ENCODE data around the gene CASP12.

Gene CASP12

GRCh38 chr11:104891135-104891534, 7.1 kb downstream of the CASP12 start:
- DNase-seq (ENCODE audit: low read depth) = no peak

GRCh38 chr11:104883342-104883741, 14.9 kb downstream of the CASP12 start:
- no peak for DNase-seq (ENCODE audit: low read depth)

- no peak for DNase-seq (ENCODE audit: low read depth)
Measured at GRCh38 chr11:104881117-104881794, 17.0 kb downstream of the CASP12 start.

- DNase-seq (ENCODE audit: low read depth) = no peak
Measured at GRCh38 chr11:104879514-104880190, 18.6 kb downstream of the CASP12 start.

GRCh38 chr11:104876861-104877431, 21.3 kb downstream of the CASP12 start:
- DNase-seq (ENCODE audit: low read depth) = no peak

GRCh38 chr11:104876324-104876723, 21.9 kb downstream of the CASP12 start:
- no peak for DNase-seq (ENCODE audit: low read depth)

GRCh38 chr11:104873252-104873651, 25.0 kb downstream of the CASP12 start:
- no peak for DNase-seq (ENCODE audit: low read depth)

GRCh38 chr11:104872393-104872792, 25.9 kb downstream of the CASP12 start:
- DNase-seq (ENCODE audit: low read depth) = no peak

GRCh38 chr11:104870910-104871309, 27.4 kb downstream of the CASP12 start:
- DNase-seq (ENCODE audit: low read depth) = no peak

- DNase-seq (ENCODE audit: low read depth) = no peak
Measured at GRCh38 chr11:104866815-104867214, 31.4 kb downstream of the CASP12 start.

- DNase-seq (ENCODE audit: low read depth) = no peak
Measured at GRCh38 chr11:104858882-104859775, 39.1 kb downstream of the CASP12 start.

GRCh38 chr11:104856607-104857006, 41.7 kb downstream of the CASP12 start:
- DNase-seq (ENCODE audit: low read depth) = no peak

GRCh38 chr11:104855965-104856364, 42.3 kb downstream of the CASP12 start:
- no peak for DNase-seq (ENCODE audit: low read depth)

- DNase-seq (ENCODE audit: low read depth) = no peak
Measured at GRCh38 chr11:104853276-104853675, 45.0 kb downstream of the CASP12 start.

GRCh38 chr11:104852811-104853210, 45.4 kb downstream of the CASP12 start:
- no peak for DNase-seq (ENCODE audit: low read depth)

GRCh38 chr11:104846216-104846615, 52.0 kb downstream of the CASP12 start:
- no peak for DNase-seq (ENCODE audit: low read depth)

GRCh38 chr11:104844451-104844850, 53.8 kb downstream of the CASP12 start:
- no peak for DNase-seq (ENCODE audit: low read depth)

GRCh38 chr11:104843150-104843836, 55.0 kb downstream of the CASP12 start:
- DNase-seq (ENCODE audit: low read depth) = no peak

GRCh38 chr11:104841973-104842525, 56.2 kb downstream of the CASP12 start:
- no peak for DNase-seq (ENCODE audit: low read depth)

GRCh38 chr11:104841185-104841584, 57.1 kb downstream of the CASP12 start:
- no peak for DNase-seq (ENCODE audit: low read depth)

GRCh38 chr11:104837969-104838639, 60.2 kb downstream of the CASP12 start:
- DNase-seq (ENCODE audit: low read depth) = no peak

Data from activated T-cell treated with anti-CD3 and anti-CD28 coated beads for 48 hours (primary cell).